Lower leg skin (tissue), 3 donors: ENCODE results near the gene SLC6A13.

Experiments
- POLR2A ChIP-seq, 2 donors: fragments of 450-650 bp; IDR thresholded peaks; one replicate each; pipeline ENCODE4 v1.6.1; 2016 to 2017; ENCODE audit warnings: antibody characterized with exemption in 2 of 2, mild to moderate bottlenecking in 1 of 2, moderate library complexity in 1 of 2
- TF ChIP-seq, protein P1 (sequence below), 3 donors: fragments of 450-650 bp; IDR thresholded peaks; one replicate each; pipeline ENCODE4 v1.5.1; 2016; ENCODE audit warnings: antibody characterized with exemption in 3 of 3, mild to moderate bottlenecking in 3 of 3, moderate library complexity in 2 of 3

DNA sequence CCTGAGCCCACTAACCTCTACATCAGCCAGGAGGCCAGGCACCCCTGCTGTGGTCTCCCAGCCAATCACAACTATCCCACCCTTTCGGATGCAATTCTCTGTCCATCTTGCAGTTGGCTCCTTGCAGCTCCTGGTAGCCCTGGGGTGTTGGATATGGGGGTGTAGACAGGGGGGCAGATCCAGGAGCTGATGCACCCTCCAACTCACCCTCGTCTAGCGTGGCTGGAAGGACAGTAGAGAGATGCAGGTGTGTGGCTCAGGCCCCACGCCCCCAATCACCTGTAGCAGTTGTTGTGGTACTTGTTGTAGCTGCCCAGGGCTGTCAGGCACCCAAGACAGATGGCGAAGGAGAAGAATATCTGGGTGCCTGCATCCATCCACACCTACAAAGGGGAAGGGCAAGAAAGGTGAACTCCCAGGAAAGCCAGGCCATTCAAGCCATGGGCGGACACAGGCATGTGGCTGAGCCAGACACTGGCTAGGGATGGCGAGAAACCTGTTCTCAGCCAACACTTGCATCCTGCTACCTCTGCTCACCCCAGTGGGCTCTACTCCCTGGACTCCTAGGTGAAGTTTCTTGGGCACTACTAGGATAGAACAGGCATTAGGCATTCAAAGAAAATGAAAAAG, 35.2 kb downstream of the SLC6A13 start:
- TF ChIP-seq POLR2A (IDR thresholded peaks at IDR 0.05), result no peak
- TF ChIP-seq, protein P1, sequence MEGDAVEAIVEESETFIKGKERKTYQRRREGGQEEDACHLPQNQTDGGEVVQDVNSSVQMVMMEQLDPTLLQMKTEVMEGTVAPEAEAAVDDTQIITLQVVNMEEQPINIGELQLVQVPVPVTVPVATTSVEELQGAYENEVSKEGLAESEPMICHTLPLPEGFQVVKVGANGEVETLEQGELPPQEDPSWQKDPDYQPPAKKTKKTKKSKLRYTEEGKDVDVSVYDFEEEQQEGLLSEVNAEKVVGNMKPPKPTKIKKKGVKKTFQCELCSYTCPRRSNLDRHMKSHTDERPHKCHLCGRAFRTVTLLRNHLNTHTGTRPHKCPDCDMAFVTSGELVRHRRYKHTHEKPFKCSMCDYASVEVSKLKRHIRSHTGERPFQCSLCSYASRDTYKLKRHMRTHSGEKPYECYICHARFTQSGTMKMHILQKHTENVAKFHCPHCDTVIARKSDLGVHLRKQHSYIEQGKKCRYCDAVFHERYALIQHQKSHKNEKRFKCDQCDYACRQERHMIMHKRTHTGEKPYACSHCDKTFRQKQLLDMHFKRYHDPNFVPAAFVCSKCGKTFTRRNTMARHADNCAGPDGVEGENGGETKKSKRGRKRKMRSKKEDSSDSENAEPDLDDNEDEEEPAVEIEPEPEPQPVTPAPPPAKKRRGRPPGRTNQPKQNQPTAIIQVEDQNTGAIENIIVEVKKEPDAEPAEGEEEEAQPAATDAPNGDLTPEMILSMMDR (IDR thresholded peaks at IDR 0.05), result no peak
